Suprapubic skin (tissue), 4 donors: Measurements from ENCODE around the gene LAMA3. TPM values are rescaled to one million over a fixed set of nuclear protein-coding genes. Genes with fewer than 3 reads are reported as not detected.

Experiments
- DNase-seq, 2 donors: peaks; one replicate each; pipeline ENCODE4 v3.0.0-alpha.2; 2019; ENCODE audit warnings: low spot score in 2 of 2
- H3K27ac ChIP-seq: fragments of 200-600 bp; sonication (generic); one replicate; pipeline ENCODE4 v1.5.1; 2019
- H3K27me3 ChIP-seq: fragments of 200-600 bp; sonication (generic); one replicate; pipeline ENCODE4 v1.5.1; 2019
- H3K36me3 ChIP-seq: fragments of 200-600 bp; sonication (generic); one replicate; pipeline ENCODE4 v1.5.1; 2019
- H3K4me1 ChIP-seq: fragments of 200-600 bp; sonication (generic); one replicate; pipeline ENCODE4 v1.5.1; 2019
- H3K4me3 ChIP-seq: fragments of 200-600 bp; sonication (generic); one replicate; pipeline ENCODE4 v1.5.1; 2019; ENCODE audit warnings: mild to moderate bottlenecking
- H3K9me3 ChIP-seq: fragments of 200-600 bp; sonication (generic); one replicate; pipeline ENCODE4 v1.5.1; 2019
- CTCF ChIP-seq, 2 donors: fragments of 200-600 bp in 1 of 2; fragments of 450-650 bp in 1 of 2; sonication (generic) in 1 of 2; IDR thresholded peaks; one replicate each; pipeline ENCODE4 v1.5.1; 2016 to 2019; ENCODE audit warnings: antibody characterized with exemption in 2 of 2, mild to moderate bottlenecking in 1 of 2, moderate library complexity in 1 of 2
- EP300 ChIP-seq: sonication (generic); formaldehyde crosslinking; IDR thresholded peaks from one replicate; pipeline ENCODE4 v1.6.1; 2017; ENCODE audit warnings: antibody characterized with exemption
- POLR2A ChIP-seq, 2 donors: fragments of 450-650 bp; IDR thresholded peaks; one replicate each; pipeline ENCODE4 v1.6.1; 2017; ENCODE audit warnings: antibody characterized with exemption in 2 of 2, mild to moderate bottlenecking in 2 of 2, moderate library complexity in 2 of 2
- POLR2AphosphoS5 ChIP-seq, 3 donors: sonication (generic); formaldehyde crosslinking; IDR thresholded peaks; one replicate each; pipeline ENCODE4 v1.6.1; 2017; ENCODE audit warnings: antibody characterized with exemption in 3 of 3
- WGBS: methylation state at CpG from one replicate; pipeline ENCODE4 v1.1.5; 2018; 5-methylcytosine and 5-hydroxymethylcytosine counted together
- total RNA-seq, 4 donors: library from RNA; depleted of rRNA; stranded (reverse); fragments of >200 nt; gene quantifications; one replicate each; pipeline ENCODE4 v1.1.0, GENCODE V29; 2016

The LAMA3 gene
- total RNA-seq, 4 donors from 2014 or later, result 233 to 370 (median 253) TPM

GRCh38 chr18:23725351-23725750 lies 36.1 kb downstream of the LAMA3 start:
- H3K36me3 ChIP-seq, result no peaks in the 10 kb centered on the region
- H3K4me3 ChIP-seq, result no peak overlapping the region
- 93% methylated on average over 4 of the region's 6 CpGs for WGBS
- peak overlapping the region; percentile 8 for H3K27ac ChIP-seq
- H3K4me1 ChIP-seq, result peaks cover 3% of the 10 kb centered on the region
- H3K9me3 ChIP-seq, result no peaks in the 10 kb centered on the region
- no peaks in the 10 kb centered on the region for H3K27me3 ChIP-seq
- TF ChIP-seq EP300, result no peak
- no peak for TF ChIP-seq POLR2AphosphoS5 (IDR thresholded peaks at IDR 0.05)
- TF ChIP-seq CTCF (IDR thresholded peaks at IDR 0.05), result no peak
- no peak for TF ChIP-seq POLR2A (IDR thresholded peaks at IDR 0.05)
- DNase-seq, result no peak

DNA sequence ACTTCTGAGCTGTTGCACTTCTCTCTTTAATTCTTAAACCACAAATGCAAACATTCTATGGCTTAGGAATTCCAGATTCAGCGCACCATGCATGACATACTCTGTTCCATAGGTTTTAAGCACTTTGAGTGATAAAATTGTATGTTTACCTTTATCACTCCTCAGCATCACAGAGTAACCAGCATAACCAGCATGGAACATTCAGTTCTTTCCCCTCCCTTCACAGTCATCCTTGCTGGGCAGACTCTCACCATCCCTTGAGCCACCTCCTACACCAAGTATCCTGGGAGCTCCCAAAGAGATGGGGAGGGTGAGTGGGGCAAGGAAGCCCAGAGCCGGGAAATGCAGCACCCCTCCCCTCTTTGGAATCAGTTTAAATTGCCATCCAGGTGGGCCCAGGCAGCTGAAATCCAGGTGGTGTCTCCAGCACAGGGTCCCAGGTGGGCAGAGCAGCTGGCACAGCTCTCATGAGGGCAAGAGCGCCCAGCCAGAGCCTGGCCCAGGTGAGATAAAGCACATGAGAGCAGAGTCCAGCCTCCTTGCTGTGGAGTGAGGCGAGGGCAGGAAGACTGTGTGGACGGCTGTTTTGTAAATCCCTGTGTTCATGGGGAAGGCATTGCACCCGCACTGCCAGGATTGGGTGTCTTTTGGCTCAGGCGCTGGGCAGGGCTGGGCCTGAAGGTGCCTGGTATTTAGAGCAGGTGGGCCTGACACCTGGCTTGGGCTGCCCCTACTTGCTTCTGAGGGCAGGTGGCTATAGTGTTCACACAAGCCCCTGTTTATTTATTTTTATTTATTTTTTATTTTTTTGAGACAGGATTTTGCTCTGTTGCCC lies 36.8 kb downstream of the LAMA3 start:
- peaks cover 3% of the 10 kb centered on the region for H3K4me1 ChIP-seq
- no peak overlapping the region for H3K4me3 ChIP-seq
- 96% methylated on average over 7 of the region's 7 CpGs for WGBS
- H3K36me3 ChIP-seq, result no peaks in the 10 kb centered on the region
- no peak for TF ChIP-seq CTCF (IDR thresholded peaks at IDR 0.05)
- no peak for TF ChIP-seq POLR2AphosphoS5 (IDR thresholded peaks at IDR 0.05)
- no peak for TF ChIP-seq EP300
- no peak for TF ChIP-seq POLR2A (IDR thresholded peaks at IDR 0.05)
- DNase-seq, result no peak
- no peaks in the 10 kb centered on the region for H3K27me3 ChIP-seq
- no peaks in the 10 kb centered on the region for H3K9me3 ChIP-seq
- no peak overlapping the region for H3K27ac ChIP-seq

DNA sequence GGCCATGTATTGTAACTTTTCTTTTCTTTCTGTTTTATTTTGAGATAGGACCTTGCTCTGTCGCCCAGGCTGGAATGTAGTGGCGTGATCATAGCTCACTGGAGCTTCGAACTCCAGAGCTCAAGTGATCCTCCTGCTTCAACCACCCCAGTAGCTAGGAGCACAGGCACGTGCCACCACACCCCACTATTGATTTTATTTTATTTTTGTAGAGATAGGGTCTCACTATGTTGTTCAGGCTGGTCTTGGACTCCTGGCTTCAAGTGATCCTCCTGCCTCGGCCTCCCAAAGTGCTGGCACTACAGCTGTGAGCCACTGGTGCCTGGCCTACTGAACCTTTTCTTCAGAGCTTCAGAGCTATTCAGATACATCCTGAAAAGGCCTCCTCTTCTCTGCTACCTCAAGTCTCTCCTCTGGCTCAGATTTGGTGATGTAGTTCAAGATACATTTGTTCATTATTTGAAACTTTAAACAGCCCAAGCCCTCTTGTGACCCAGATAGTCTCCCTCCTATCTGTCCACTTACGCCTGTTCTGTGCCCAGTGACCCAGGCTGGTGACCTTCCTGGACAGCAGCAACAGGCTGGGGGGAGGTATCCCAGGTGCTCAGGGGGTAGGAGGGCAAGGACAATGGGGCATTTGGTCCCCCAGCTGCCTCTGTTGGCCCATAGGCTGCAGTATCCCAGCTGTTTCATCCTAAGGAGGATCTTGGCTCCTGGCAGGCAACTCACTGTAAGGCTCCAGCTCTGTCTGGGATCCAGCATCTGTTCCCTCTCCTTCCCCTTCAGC lies 38.6 kb downstream of the LAMA3 start:
- no peak for DNase-seq
- no peaks in the 10 kb centered on the region for H3K9me3 ChIP-seq
- no peaks in the 10 kb centered on the region for H3K4me1 ChIP-seq
- no peaks in the 10 kb centered on the region for H3K36me3 ChIP-seq
- no peak overlapping the region for H3K27ac ChIP-seq
- no peak overlapping the region for H3K4me3 ChIP-seq
- H3K27me3 ChIP-seq, result no peaks in the 10 kb centered on the region
- no peak for TF ChIP-seq EP300
- TF ChIP-seq POLR2AphosphoS5 (IDR thresholded peaks at IDR 0.05), result no peak
- no peak for TF ChIP-seq CTCF (IDR thresholded peaks at IDR 0.05)
- TF ChIP-seq POLR2A (IDR thresholded peaks at IDR 0.05), result no peak
- 96% methylated on average over 6 of the region's 6 CpGs for WGBS

- 69% methylated on average over 2 of the region's 2 CpGs for WGBS
Measured at GRCh38 chr18:23730857-23731256, 41.6 kb downstream of the LAMA3 start.

More at GRCh38 chr18:23730857-23731256, 41.6 kb downstream of the LAMA3 start:
- Histone ChIP-seq H3K9me3 (no peaks in the 10 kb centered on the region), H3K4me1 (no peaks in the 10 kb centered on the region), H3K36me3 (no peaks in the 10 kb centered on the region), H3K4me3 (no peak overlapping the region), H3K27ac (no peak overlapping the region), H3K27me3 (no peaks in the 10 kb centered on the region)
- no peak for TF ChIP-seq POLR2A (IDR thresholded peaks at IDR 0.05)
- no peak for TF ChIP-seq CTCF (IDR thresholded peaks at IDR 0.05)
- no peak for TF ChIP-seq EP300
- no peak for TF ChIP-seq POLR2AphosphoS5 (IDR thresholded peaks at IDR 0.05)
- no peak for DNase-seq
